Islet of Langerhans (tissue), 1 donor: ENCODE results near the gene VSX1.

Experiments
- FAIRE-seq: peaks from one replicate; lab custom pipeline; 2011; peaks lifted over from hg19 to GRCh38; lab: Jason Lieb, UNC

The VSX1 gene

DNA sequence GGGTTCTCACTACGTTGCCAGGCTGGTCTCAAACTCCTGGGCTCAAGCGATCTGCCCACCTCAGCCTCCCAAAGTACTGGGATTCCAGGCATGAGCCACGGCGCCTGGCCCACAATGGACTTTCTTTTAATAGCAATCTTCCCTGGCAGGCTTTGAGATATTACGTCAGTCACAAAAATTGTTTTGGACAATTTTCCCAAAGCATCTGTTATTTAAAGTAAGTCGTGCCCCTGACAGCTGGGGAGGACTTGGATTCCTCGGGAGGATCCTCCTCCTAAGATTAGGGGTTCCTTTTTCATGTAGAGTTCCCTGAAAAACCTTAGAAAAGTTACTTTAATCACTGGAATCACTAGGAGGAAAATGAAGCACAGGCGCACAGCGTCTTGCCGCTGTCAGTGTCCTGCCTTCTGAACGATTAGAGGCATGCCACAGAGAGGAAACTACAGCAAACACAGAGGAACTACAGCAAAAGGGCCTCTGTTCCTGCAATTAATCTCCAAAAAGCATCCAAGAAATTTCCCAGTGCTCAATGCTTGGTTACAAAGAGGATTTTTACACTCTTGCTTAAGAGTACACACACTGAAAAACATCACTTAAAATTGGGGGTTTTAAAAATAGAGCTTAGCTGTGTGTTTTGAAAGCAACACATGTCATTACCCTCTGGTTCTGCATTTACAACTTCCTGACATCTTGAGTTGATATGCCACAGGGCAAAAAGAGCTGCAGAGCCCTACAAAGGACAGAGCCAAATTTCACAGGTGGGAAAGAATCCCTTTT, 28.5 kb downstream of the VSX1 start:
- FAIRE-seq: no peak

DNA sequence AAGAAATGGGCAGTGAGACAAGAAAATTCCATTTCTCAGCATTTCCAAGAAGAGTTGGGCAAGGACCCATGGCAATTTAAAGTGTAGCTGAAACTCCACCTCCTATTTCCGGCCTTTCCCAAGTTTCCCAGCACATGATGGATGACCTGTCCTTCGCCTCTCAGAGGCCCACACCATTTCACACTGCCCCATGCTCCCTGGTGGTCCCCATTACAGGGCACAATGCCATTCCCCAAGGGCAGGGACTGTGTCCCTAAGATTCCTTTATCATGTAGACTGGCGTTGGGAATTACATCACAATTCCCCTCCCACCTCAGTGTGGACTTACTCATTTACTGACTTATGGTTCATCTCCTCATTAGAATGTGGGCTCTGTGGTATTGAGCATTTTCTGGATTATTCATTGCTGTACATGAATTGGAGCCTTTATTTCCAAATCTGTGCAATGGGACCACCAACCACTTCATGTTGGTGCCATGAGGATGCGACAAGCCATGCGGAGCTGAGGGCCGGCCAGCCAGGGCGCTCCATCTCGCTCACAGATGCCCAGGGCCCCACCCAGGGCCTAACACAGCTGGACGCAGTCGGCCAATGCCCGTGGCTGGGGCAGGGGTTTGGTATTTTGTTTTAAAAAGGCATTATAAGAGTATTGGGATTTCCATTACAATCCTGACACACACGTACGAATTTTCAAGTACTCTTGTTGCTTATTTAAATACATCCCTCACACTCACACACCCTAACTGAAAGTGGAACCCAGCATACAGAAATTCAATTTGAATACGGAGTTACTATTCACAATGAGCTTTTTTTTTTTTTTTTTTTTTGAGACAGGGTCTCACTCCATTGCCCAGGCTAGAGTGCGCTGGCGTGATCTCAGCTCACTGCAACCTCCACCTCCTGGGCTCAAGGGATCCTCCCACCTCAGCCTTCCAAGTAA, 29.4 kb downstream of the VSX1 start:
- no peak for FAIRE-seq

DNA sequence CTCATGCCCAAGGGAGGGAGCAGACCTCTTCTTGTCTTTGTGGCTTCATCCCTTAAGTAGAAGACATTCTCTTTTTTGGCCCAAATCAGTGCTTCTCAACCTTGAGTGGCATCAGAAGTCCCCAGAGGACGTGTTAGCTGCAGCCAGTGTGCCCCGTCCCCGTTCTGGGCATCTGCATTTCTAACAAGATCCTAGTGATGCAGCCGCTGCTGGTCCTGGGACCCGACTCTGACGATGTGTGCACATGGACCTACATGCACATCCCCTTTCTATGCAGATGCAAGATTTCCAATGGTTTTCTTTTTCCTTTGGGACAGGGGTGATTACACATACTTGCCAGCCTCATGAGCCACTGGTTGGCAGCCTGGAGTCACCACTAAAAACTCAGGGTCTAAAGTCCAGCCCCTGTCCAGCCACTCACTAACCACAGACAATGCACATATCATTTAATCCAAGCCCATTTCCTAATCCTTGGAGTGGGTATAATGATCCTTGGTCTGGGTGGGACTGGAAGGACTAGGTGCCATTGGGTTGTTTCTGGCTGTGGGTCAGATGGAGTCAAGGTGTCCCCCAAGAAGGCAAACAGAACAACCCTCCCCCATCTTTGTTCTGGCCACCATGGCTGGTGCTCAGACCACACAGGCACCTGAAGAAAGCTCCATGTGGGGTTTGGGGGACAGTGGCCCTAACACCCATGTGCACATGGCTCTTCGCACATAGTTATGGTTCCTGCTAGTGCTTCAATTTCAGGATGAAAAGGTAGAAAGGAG, 30.4 kb downstream of the VSX1 start:
- no peak for FAIRE-seq

DNA sequence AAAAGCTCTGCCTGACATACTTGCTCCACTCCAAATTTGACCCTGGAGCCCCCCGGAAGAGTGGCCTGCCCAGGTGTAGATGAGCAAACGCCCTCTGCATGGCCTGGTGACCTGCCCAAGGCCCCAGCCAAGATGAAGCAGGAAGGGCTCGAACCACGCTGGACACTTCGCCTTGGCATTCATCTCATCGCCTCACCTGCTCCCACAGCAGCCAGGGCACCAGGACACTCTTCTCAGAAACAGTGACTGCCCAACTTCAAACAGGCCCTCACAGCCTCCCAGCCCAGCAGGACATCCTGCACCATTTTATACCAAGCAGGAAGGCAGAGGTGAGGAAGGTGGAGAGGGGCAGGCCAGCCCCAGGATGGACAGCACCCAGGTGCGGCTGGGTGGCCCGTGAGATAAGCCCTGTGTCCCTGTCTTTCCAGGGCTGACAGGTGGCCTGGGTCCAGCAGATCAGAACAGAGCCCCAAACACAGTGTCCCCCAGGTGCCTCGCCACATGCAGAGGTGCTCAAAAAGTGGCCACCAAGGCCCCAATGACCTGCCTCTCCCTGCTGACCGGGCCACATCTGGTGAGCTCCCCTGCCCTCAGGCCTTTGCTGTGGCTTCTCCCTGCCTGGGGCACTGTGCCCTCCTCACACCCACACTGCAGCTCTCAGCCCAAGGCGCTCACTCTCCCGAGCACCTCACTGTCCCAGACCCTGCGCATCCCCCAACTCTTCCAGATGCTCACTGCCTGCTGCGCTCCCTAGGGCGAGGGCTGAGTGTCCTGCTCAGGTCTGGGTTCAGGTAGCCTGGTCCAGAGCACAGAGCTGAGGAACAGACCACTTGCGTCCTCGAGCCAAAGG, 31.2 kb downstream of the VSX1 start:
- no peak for FAIRE-seq

DNA sequence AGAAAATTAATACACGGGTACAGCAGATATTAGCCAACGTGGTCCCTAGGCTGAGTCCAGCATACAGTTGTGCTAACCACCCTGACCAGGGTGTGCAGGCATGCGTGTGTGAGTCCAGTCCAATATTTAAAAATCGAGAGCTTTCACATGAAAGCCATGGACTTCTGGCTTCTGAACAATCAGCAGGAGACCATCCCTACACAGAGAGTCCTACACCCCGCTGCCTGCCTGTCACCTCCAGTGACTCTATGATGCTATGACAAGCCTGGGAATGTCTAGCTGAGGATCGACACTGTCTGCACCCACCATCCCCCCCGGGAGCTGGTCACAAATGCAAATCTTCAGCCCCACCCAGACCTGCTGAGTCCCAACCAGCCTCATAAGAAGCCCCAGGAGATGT, 31.9 kb downstream of the VSX1 start:
- FAIRE-seq: no peak

DNA sequence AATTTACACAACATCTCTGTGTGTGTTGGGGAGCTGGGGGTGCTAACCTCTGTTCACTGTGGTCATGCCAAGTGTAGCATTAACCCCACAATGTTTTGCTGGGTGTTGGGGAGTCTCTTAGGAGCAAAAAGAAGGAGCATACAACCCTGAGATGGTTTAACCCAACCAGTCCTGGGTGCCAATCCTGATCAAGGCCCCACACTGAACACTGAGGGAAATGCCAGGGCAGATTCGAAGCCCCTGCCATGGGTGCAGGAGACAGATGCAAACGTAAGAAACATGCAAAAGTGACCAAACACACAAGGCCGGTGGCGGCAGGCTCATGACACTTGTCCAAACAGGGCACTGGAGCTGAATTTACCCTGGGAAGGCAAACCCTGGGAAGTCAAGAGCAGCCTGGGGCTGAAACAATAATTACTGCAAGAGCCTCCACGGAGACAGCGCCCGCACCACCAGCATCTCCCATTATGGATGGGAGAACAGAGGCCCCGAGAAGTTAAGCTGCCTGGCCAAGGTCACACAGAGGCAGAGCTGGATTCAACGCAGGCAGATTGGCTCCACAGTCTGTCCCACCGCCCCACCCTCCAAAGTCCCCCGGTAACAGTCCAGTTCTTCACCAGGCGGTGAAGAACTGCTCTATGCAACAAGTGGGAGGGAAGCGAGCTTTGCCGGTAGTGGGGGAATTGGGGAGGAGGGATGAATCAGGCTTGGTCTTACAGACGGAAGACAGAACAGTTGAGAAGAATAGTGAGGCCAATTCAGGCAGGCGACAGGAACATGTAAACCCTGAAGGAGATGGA, 32.5 kb downstream of the VSX1 start:
- no peak for FAIRE-seq

DNA sequence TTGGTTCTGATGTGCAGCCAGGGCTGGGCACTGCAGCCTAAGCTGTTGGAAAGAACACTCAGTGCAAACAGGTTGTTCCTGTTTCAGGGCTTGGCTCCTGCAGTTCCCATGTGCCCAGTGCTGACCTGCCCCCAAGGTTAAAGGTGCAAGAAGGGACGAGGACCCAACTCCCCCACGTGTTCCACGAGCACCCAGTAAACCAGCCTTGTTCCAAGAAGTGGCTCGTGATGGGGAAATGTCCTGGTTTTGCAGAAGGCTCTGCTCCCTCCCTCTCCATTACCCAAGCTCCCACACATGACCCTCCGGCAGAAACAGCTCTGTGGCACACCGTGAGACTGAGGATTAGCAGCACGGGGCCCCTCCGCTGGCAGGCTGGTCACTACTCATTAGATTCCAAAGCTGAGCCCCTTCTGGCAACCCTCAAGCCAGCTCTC, 33.4 kb downstream of the VSX1 start:
- no peak for FAIRE-seq

DNA sequence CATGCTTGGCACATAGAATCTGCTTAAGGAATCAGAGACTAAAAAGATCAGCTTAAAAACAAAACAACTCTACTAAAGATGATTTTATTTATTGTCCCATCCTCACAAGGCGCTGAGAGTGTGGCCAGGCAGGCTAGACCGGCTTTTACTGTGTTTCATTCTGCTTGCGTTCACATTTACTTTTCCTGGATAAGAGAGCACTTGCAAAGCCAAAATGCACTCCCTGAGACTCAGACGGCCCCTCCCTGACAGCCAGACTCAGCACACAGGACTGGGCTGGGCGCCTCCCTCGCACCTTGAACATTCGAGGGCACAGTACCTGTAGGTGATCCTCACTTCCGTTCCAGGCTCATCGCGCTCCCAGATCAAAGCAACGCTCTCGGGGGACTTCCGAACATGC, 34.2 kb downstream of the VSX1 start:
- no peak for FAIRE-seq

DNA sequence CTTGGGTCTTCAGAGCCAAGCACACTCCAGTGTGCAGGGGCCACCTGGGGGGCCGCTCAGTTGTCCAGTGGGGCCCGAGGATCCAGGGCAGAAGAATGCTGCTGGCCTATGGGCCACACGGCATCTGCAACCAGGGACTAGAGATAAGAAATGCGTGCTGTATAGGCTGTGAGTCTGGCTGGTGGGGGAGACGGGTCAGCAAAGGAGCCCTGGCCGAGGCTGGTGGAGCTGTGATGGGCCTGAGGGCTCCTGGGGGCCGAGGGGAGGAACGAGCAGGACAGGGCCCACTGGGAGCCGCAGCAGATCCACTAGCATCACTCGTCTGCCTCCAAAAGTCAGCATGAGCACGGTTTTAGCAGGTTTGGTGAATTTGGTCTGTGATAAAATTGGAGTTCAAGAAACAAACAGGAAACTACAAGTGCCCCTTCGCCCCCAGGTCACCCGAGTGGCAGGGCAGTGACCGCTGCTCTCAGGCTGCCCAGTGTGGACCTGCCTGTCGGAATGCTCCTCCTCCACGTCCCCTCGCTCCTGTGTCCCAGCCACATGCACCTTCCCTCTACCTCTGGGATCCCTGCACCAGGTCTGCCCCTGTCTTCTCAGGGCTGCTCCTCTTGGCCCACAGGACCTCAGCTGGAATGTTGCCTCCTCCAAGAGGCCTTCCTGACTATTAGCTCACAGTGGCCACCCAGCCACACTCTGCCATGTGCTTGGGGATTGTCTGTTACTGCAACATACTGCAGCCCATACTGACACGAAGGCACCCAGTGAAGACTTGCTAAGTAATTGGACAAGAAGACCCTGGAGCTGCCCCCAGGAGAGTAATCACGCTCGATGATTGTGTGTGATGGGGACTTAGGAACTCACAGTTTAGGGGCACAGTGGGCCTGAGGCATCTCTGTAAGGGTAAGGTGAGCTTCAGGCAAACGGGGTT, 34.9 kb downstream of the VSX1 start:
- FAIRE-seq: no peak

DNA sequence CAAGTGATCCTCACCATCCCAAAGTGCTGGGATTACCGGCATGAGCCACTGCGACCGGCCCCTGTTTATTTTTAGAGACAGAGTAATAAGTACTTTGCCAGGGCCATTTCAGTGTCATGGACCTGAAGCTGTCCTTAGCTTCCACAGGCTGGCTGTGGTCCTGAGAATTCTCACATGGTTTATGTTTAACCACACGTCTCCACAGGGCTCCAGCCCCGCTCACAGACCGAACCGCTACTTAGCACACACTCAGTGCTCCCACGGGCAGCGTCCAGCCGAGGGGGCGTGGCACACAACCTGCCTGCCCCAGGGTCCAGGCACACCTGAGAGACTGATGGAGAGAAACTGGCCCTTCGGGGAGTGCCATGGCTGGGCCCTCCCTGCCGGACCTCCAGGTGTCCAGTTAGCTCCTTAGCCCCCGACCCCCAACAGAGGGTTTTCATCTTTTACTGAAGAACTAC, 35.7 kb downstream of the VSX1 start:
- FAIRE-seq: no peak

DNA sequence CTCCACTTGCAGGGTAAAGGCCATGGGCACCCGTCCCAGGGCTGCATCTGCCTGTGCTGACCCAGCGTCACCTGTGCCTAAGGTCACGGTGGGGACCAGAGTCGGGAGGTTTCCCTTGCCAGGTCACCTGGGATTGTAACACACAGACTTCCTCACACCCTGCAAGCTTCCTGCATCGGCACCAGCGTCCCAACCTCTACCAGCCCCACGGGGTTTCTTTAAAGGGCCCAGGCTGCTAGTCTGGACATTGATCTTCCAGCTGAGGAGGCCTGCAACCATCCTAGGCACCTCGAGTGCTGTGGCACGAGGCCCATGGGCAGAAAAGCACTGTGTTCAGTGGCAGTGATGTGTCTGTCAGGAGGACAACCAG, 36.6 kb downstream of the VSX1 start:
- no peak for FAIRE-seq

DNA sequence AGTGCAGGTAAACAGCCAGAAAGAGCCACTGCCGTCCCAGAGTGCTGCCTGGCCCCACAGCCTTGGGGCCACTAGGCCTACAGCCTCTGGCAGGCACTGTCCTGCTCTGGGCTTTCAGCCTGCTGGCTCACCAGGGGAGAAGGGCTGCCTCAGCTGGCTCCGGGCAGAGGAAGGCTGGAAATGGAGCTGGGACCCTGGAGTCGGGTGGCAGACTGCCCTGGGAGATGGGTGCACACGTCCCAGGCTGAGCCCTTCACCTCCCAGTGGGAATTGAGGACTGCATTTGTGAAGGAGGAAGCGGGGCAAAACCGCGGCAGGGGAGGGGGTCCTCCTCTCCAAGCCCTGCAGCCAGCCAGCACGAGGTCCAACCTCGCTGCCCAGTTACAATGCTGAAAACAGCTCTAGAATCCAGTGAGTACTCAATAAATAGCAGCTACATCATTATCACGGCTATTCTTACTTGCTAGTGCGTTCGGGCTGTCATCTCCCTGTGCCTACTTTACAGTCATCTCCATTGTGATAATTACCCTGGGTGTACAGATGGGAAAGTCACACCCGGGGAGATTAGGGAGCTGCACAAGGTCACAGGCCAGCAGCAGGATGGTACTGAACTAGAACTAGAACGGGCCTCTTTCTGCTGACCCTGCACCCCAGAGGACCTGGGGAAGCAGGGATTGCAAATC, 37.1 kb downstream of the VSX1 start:
- no peak for FAIRE-seq

DNA sequence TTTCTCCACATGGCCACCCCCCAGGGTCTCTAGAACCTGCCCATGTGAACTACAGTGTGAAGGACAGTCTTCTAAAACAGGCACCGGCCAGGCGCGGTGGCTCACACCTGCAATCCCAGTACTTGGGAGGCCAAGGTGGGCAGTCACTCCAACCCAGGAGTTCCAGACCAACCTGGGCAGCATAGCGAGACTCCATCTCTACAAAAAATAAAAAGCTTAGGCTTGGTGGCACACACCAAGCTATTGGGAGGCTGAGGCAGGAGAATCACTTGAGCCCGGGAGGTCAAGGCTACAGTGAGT, 37.7 kb downstream of the VSX1 start:
- FAIRE-seq: no peak

DNA sequence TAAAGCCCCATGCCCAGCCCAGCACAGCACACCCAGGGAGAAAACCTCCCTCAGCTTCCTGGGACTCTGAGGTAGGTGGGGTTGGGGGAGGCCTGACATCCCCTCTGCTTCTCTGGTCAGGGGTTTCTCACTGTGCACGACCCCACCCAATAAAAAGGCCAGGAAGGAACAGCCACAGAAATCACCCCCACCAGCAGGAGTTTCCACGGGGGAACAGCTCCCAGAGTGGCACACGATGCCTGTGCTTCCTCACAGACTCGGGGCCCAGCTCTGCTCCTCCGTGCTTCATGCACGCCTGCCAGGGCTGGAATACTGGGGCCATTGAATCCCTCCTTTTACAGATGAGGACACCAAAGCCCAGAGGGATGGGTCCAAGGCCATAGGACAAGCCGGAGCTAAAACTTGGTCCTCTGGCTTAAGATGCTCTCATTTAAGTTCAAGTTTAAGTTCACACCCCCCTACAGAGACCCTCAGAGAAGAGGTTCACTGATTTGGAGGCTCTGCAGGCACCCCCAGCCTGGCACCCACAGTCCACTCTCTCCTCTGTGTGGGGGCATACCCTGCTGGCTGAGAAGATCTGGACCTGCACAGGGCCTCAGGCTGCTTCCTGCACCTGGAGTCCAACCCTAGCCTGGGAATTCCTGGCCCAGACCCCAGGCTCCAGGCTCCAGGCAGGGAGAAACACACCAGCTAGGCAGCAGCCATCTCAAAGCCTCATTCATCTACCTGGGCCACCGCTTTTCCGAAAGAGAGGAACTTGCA, 38.3 kb downstream of the VSX1 start:
- FAIRE-seq: no peak

DNA sequence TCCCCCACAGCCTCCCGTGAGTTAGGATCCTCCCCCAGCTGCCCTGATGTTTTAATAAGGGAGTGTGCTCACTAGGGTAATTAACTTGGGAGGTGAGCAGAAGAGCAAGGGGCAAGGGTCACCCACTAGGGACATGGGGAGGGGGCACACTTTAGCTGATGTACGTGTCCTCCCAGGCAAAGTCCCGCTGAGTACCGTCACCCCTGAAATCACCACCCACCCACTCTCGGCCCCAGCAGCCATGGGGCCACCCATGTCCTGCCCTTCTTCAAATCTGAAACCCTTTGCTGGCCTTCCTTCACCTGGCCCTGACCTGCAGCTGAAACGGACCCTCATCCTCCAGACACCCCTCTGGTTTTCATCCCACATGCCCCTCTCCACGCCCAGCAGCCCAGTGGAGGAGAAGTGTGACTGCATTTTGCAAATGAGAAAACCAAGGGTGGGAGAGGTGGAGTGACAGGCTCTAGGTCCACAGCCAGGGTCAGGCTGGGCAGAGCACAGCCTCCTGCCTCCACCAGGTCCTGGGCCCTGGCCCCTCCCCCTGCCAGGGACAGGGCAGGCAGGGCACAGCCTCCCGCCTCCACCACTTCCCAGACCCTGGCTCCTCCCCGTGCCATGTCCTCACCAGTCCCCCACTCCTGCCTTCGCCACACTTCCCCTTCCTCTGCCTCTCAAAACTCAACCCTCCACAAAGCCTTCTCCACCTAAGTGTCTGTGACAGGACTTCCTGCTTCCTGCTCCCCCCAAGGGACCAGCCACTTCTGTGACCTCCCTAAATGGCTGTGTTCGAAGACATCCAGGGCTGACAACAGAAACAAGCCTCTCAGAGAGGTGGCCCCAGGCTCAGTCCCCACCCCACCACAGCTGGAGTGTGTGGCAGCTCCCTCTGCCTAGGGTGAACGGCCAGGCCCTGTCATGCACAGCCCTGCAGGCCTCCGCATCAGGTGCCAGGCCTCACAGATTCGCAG, 39.1 kb downstream of the VSX1 start:
- no peak for FAIRE-seq

DNA sequence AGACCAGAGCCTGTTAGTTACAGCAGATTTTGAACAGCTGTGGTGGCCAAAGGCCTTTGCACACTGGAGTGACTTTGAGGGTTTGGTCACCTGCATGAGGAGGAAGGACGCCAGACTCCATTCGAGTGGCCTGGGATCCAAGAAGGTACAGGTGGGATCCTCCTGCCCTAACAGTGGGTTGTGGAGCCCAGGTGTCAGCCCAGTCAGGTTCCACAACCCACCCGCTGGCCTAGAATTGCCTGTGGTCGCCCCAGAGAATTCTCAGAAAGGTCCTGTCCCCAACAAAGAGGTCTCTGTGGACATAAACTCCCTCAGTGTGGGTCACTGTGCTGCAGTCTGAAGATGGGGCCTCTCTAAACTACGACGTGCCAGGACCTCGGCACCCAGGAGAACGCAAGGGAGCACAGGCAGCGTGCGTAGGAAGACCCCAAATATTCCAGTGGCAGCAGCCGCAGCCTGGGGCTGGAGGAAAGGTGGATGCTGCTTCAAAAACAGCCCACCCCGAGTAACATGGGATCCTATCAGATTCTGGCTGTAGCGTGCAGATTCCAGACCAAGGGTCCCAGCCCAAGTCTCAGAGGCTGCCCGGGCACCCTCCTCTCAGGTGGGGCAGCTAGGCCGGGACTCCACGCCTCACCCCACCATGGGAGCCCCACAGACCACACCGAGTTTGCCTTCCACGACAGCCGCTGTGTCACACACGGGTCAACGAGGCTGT, 40.0 kb downstream of the VSX1 start:
- FAIRE-seq: no peak

DNA sequence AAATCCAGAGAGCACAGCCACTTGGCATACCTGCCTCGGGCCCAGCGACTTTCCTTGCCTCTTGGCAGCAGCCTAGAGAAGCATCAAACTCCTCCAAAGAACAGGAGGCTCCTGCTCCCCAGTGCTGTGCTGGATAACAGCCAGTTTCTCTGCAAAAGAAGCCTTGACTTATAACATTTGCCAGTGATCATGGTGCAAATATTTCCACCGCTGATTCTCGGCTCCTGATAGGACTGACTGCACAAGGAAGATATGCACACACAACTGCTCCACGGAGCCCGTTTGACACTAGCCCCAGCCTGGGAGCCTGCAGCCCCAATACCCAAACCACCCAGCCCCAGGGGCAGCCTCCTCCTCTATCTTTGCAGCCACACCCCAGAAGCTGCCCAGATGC, 41.5 kb downstream of the VSX1 start:
- FAIRE-seq: no peak
